Neuronal stem cell (in vitro differentiated cells): ENCODE measurements around the gene CHN1.

Experiments used
- DNase-seq: peaks from one replicate; pipeline ENCODE4 v3.0.0-alpha.2; 2013; ENCODE audit warnings: low spot score
- H2AFZ ChIP-seq: one replicate; pipeline ENCODE4 v1.6.1; 2013; ENCODE audit warnings: mild to moderate bottlenecking, low read length, inconsistent platforms
- H2AK5ac ChIP-seq: 2 replicates; pipeline ENCODE4 v1.6.1; 2013; ENCODE audit warnings: low read depth, mild to moderate bottlenecking, inconsistent platforms, low read length, moderate library complexity, mixed read lengths
- H2BK120ac ChIP-seq: 2 replicates; pipeline ENCODE4 v1.6.1; 2013; ENCODE audit warnings: low read depth, mild to moderate bottlenecking, inconsistent platforms, low read length, moderate library complexity, mixed read lengths
- H2BK12ac ChIP-seq: one replicate; pipeline ENCODE4 v1.6.1; 2013; ENCODE audit warnings: low read length, inconsistent platforms
- H2BK15ac ChIP-seq: 2 replicates; pipeline ENCODE4 v1.6.1; 2013; ENCODE audit warnings: mild to moderate bottlenecking, low read length, inconsistent platforms, mixed read lengths
- H2BK5ac ChIP-seq: one replicate; pipeline ENCODE4 v1.6.1; 2013; ENCODE audit warnings: inconsistent platforms, mild to moderate bottlenecking, low read length, moderate library complexity
- H3K14ac ChIP-seq: one replicate; pipeline ENCODE4 v1.6.1; 2013; ENCODE audit warnings: low read length, inconsistent platforms
- H3K18ac ChIP-seq: 2 replicates; pipeline ENCODE4 v1.6.1; 2013; ENCODE audit warnings: low read length, inconsistent platforms
- H3K23ac ChIP-seq: 2 replicates; pipeline ENCODE4 v1.6.1; 2013; ENCODE audit warnings: low read depth, mild to moderate bottlenecking, mixed read lengths, low read length, inconsistent platforms; ENCODE audit not compliant: poor library complexity
- H3K27ac ChIP-seq: replicated peaks from 3 replicates; pipeline ENCODE4 v1.5.1; 2013; ENCODE audit warnings: low read length, inconsistent platforms
- H3K27me3 ChIP-seq, 3 experiments: 2 replicates each; pipeline ENCODE4 v1.6.1; 2013; ENCODE audit warnings: low read length in 3 of 3, mild to moderate bottlenecking in 2 of 3, inconsistent platforms in 1 of 3, low read depth in 1 of 3, mixed read lengths in 1 of 3, moderate library complexity in 1 of 3; ENCODE audit not compliant: control insufficient read depth in 3 of 3, insufficient read depth in 3 of 3
- H3K36me3 ChIP-seq, 2 donors: replicated peaks in 1 of 2; 2 replicates each; pipeline ENCODE4 v1.6.1; 2013; ENCODE audit warnings: low read length in 2 of 2; ENCODE audit not compliant: control insufficient read depth in 2 of 2, insufficient read depth in 2 of 2
- H3K4ac ChIP-seq: 2 replicates; pipeline ENCODE4 v1.6.1; 2013; ENCODE audit warnings: inconsistent platforms, mild to moderate bottlenecking, low read length, moderate library complexity
- H3K4me1 ChIP-seq, 2 donors: 1 replicate in 1 of 2; 2 replicates in 1 of 2; pipeline ENCODE4 v1.6.1; 2013; ENCODE audit warnings: low read length in 2 of 2, low read depth in 1 of 2; ENCODE audit not compliant: control insufficient read depth in 2 of 2, insufficient read depth in 1 of 2
- H3K4me2 ChIP-seq: one replicate; pipeline ENCODE4 v1.6.1; 2013; ENCODE audit warnings: mild to moderate bottlenecking, low read length, inconsistent platforms; ENCODE audit not compliant: insufficient read depth, poor library complexity, severe bottlenecking
- H3K4me3 ChIP-seq, 2 donors: 2 replicates each; pipeline ENCODE4 v1.5.1; 2013; ENCODE audit warnings: low read length in 2 of 2, mild to moderate bottlenecking in 2 of 2, inconsistent platforms in 1 of 2, moderate library complexity in 1 of 2
- H3K79me1 ChIP-seq: one replicate; pipeline ENCODE4 v1.6.1; 2013; ENCODE audit warnings: low read depth, mild to moderate bottlenecking, inconsistent platforms, low read length, moderate library complexity
- H3K9ac ChIP-seq: one replicate; pipeline ENCODE4 v1.6.1; 2013; ENCODE audit warnings: mild to moderate bottlenecking, low read depth, low read length, inconsistent platforms; ENCODE audit not compliant: poor library complexity
- H3K9me3 ChIP-seq, 2 donors: replicated peaks in 1 of 2; 2 replicates each; pipeline versions ENCODE3 to v1.6.1; 2013; ENCODE audit warnings: low read length in 2 of 2, mild to moderate bottlenecking in 2 of 2, inconsistent platforms in 1 of 2, low read depth in 1 of 2, mixed read lengths in 1 of 2, moderate library complexity in 1 of 2; ENCODE audit not compliant: control insufficient read depth in 2 of 2, insufficient read depth in 1 of 2
- H4K8ac ChIP-seq: one replicate; pipeline ENCODE4 v1.6.1; 2013; ENCODE audit warnings: low read depth, mild to moderate bottlenecking, inconsistent platforms, low read length, moderate library complexity
- H4K91ac ChIP-seq: one replicate; pipeline ENCODE4 v1.6.1; 2013; ENCODE audit warnings: low read length, low read depth, mild to moderate bottlenecking, inconsistent platforms; ENCODE audit not compliant: poor library complexity
- WGBS, 2 donors: extraction: QIAGEN DNeasy Blood & Tissue Kit; methylation state at CpG; one replicate each; pipeline ENCODE4 v1.1.7; 2013; ENCODE audit warnings: missing lambda C conversion rate in 2 of 2, mixed read lengths in 1 of 2; ENCODE audit not compliant: insufficient read length in 2 of 2, insufficient replicate concordance in 1 of 2; ENCODE audit errors: extremely low coverage in 2 of 2; 5-methylcytosine and 5-hydroxymethylcytosine counted together

Gene CHN1

GRCh38 chr2:174840436-174840835, 164.7 kb downstream of the CHN1 start:
- H3K79me1 ChIP-seq: no peaks in the 10 kb centered on the region
- H3K4ac ChIP-seq: no peak overlapping the region
- H3K9me3 ChIP-seq: peaks cover 0 to 3% of the 10 kb centered on the region in 2 donors
- no peak overlapping the region for H4K8ac ChIP-seq
- H3K14ac ChIP-seq: no peak overlapping the region
- no peak overlapping the region for H2BK12ac ChIP-seq
- no peak overlapping the region for H2AK5ac ChIP-seq
- no peak overlapping the region for H2AFZ ChIP-seq
- H3K23ac ChIP-seq: no peak overlapping the region
- no peak overlapping the region for H2BK15ac ChIP-seq
- H3K4me3 ChIP-seq: no peak overlapping the region
- H3K36me3 ChIP-seq: peaks cover 0 to 43% of the 10 kb centered on the region in 2 donors
- no peak overlapping the region for H3K18ac ChIP-seq
- no peak overlapping the region for H3K27ac ChIP-seq
- H2BK5ac ChIP-seq: no peak overlapping the region
- no peak overlapping the region for H2BK120ac ChIP-seq
- WGBS, 2 donors: no CpG with 5 or more reads among the region's 3 CpGs
- no peak overlapping the region for H3K9ac ChIP-seq
- H3K4me2 ChIP-seq: no peak overlapping the region
- H4K91ac ChIP-seq: no peak overlapping the region
- peaks cover 9 to 28% of the 10 kb centered on the region in 2 donors for H3K4me1 ChIP-seq
- no peaks in the 10 kb centered on the region for H3K27me3 ChIP-seq
- DNase-seq: no peak

DNA sequence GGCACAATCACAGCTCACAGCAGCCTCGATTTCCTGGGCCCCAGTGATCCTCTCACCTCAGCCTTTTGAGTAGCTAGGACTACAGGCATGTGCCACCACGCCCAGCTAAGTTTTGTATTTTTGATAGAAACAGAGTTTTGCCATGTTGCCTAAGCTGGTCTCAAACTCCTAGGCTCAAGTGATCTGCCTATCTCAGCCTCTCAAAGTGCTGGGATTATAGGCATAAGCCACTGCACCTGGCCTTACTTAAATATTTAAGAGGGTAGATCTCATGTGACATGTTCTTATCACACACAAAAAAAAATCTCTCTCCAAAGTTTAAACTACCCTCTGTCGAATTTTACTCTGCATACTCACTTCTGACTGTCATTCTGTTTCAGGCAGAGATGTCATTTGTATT, 165.5 kb downstream of the CHN1 start:
- no peak overlapping the region for H3K4me2 ChIP-seq

DNA sequence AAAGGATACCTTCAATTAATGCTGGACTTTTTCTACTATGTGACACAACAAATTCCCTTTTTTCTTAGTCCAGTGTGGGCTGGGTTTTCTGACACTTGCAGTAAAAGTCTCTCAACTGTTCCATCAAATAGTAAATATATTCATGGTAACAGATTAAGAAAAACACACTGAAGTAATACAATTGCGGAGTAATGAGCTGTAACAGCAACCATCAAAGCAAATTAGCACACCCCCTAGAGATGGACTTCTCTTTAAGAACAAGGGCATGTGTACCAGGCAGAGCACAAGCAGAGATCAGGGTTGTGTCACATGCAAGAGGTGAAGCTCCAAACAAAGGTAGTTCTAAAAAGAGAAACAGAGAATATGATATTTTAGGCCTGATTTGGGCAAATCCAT, 168.2 kb downstream of the CHN1 start:
- no peak overlapping the region for H2AK5ac ChIP-seq
- H2BK15ac ChIP-seq: no peak overlapping the region
- no peak overlapping the region for H3K18ac ChIP-seq
- no peaks in the 10 kb centered on the region for H3K79me1 ChIP-seq
- H3K27ac ChIP-seq: no peak overlapping the region
- no peak for DNase-seq
- H3K23ac ChIP-seq: no peak overlapping the region
- H4K8ac ChIP-seq: no peak overlapping the region
- H3K9me3 ChIP-seq: peaks cover 0 to 28% of the 10 kb centered on the region in 2 donors
- H4K91ac ChIP-seq: no peak overlapping the region
- H3K4me1 ChIP-seq: peaks cover 9 to 21% of the 10 kb centered on the region in 2 donors
- peaks cover 0 to 51% of the 10 kb centered on the region in 2 donors for H3K36me3 ChIP-seq
- no peak overlapping the region for H2AFZ ChIP-seq
- no peak overlapping the region for H2BK5ac ChIP-seq
- no peak overlapping the region for H3K4ac ChIP-seq
- H3K4me2 ChIP-seq: no peak overlapping the region
- no peaks in the 10 kb centered on the region for H3K27me3 ChIP-seq
- H3K9ac ChIP-seq: no peak overlapping the region
- no peak overlapping the region for H2BK12ac ChIP-seq
- H2BK120ac ChIP-seq: no peak overlapping the region
- WGBS, 2 donors: no CpG with 5 or more reads among the region's 1 CpG
- H3K4me3 ChIP-seq: no peak overlapping the region
- no peak overlapping the region for H3K14ac ChIP-seq

More for the DNA sequence above, 165.5 kb downstream of the CHN1 start:
- H3K9me3 ChIP-seq: peaks cover 0 to 7% of the 10 kb centered on the region in 2 donors
- peaks cover 9 to 28% of the 10 kb centered on the region in 2 donors for H3K4me1 ChIP-seq
- H3K18ac ChIP-seq: no peak overlapping the region
- H3K4ac ChIP-seq: no peak overlapping the region
- no peaks in the 10 kb centered on the region for H3K79me1 ChIP-seq
- no peaks in the 10 kb centered on the region for H3K27me3 ChIP-seq
- no peak overlapping the region for H3K27ac ChIP-seq
- H2AK5ac ChIP-seq: no peak overlapping the region
- H3K9ac ChIP-seq: no peak overlapping the region
- no peak overlapping the region for H2BK12ac ChIP-seq
- H4K8ac ChIP-seq: no peak overlapping the region
- no peak overlapping the region for H3K14ac ChIP-seq
- H4K91ac ChIP-seq: no peak overlapping the region
- WGBS, 2 donors: no CpG with 5 or more reads among the region's 3 CpGs
- peaks cover 0 to 48% of the 10 kb centered on the region in 2 donors for H3K36me3 ChIP-seq
- H2BK15ac ChIP-seq: no peak overlapping the region
- DNase-seq: no peak
- H3K4me3 ChIP-seq: no peak overlapping the region
- H3K23ac ChIP-seq: no peak overlapping the region
- H2BK120ac ChIP-seq: no peak overlapping the region
- H2BK5ac ChIP-seq: no peak overlapping the region
- H2AFZ ChIP-seq: no peak overlapping the region

GRCh38 chr2:174836377-174836994, 168.7 kb downstream of the CHN1 start:
- Histone ChIP-seq H2AK5ac (no peak overlapping the region), H2BK15ac (no peak overlapping the region), H3K27me3 (no peaks in the 10 kb centered on the region), H4K91ac (no peak overlapping the region), H3K18ac (no peak overlapping the region), H3K36me3 (peaks cover 0 to 48% of the 10 kb centered on the region in 2 donors), H3K23ac (no peak overlapping the region), H3K27ac (no peak overlapping the region), H3K79me1 (no peaks in the 10 kb centered on the region), H2BK5ac (no peak overlapping the region), H2AFZ (no peak overlapping the region), H3K4me3 (no peak overlapping the region), H3K4ac (no peak overlapping the region), H3K14ac (no peak overlapping the region), H3K9me3 (peaks cover 0 to 28% of the 10 kb centered on the region in 2 donors), H3K4me2 (no peak overlapping the region), H3K9ac (no peak overlapping the region), H2BK120ac (no peak overlapping the region), H4K8ac (no peak overlapping the region), H3K4me1 (peaks cover 9 to 19% of the 10 kb centered on the region in 2 donors), H2BK12ac (no peak overlapping the region)
- DNase-seq: no peak
- no CpG with 5 or more reads among the region's 3 CpGs for WGBS, 2 donors
